ENCODE results near the gene PPFIA2. TPM values are rescaled to one million over a fixed set of nuclear protein-coding genes. Genes with fewer than 3 reads are reported as not detected.
"Not testable (repeated sequence)": the region's sequence is repeated elsewhere in the genome, so short reads cannot be mapped to it uniquely, and the experiment has no call there.

The PPFIA2 gene
- polyA plus RNA-seq, 1 donor (not counting 4 experiments of a cell fraction or from before 2014, with no cell fraction given), result not detected

- no peak overlapping the region for H2AFZ ChIP-seq (ENCODE audit: control insufficient read depth, low read length)
- H3K27me3 ChIP-seq (ENCODE audit: control insufficient read depth, extremely low read depth, insufficient read depth, low read length), result no peaks in the 10 kb centered on the region
- H3K79me2 ChIP-seq (ENCODE audit: control insufficient read depth, insufficient read depth, low read length), result no peaks in the 10 kb centered on the region
- no peaks in the 10 kb centered on the region for H3K9me1 ChIP-seq (ENCODE audit: control insufficient read depth, extremely low read depth, insufficient read depth, low read length)
- H3K4me2 ChIP-seq (ENCODE audit: control insufficient read depth, extremely low read depth, insufficient read depth, low read depth, low read length), result no peak overlapping the region
- dilution Hi-C loops (cut with MboI; ENCODE audit: extremely low pct_ligation_motif_present, low sequenced_read_pairs), result no loop called here
- FAIRE-seq (peak; percentile 90), DNase-seq (ENCODE audit: low read depth, low spot score) (peak; percentile 75)
- H3K27ac ChIP-seq (ENCODE audit: control insufficient read depth, insufficient read depth, low read length), result no peak overlapping the region
- H3K9me3 ChIP-seq (ENCODE audit: control insufficient read depth, low read depth, low read length), result no peaks in the 10 kb centered on the region
- TF ChIP-seq EZH2 (IDR thresholded peaks at IDR 0.05; ENCODE audit: low read length) (no peak), CTCF (optimal IDR thresholded peaks at IDR 0.05 in 1 of 3, IDR thresholded peaks at IDR 0.05 in 1 of 3, conservative IDR thresholded peaks at IDR 0.05 in 1 of 3; ENCODE audit: extremely low read depth in 1 of 3, insufficient read depth in 2 of 3, low read length in 3 of 3) (no peak)
- no peak overlapping the region for H3K4me3 ChIP-seq (ENCODE audit: control insufficient read depth in 2 of 3, extremely low read depth in 1 of 3, insufficient read depth in 2 of 3, low read depth in 1 of 3, low read length in 3 of 3)
- peaks cover 5% of the 10 kb centered on the region for H3K4me1 ChIP-seq (ENCODE audit: control insufficient read depth, extremely low read depth, insufficient read depth, low read length)
- no peak overlapping the region for H3K9ac ChIP-seq (ENCODE audit: control insufficient read depth, extremely low read depth, insufficient read depth, low read length)
- H3K36me3 ChIP-seq (ENCODE audit: control insufficient read depth in 2 of 2, extremely low read depth in 1 of 2, insufficient read depth in 2 of 2, low read length in 2 of 2), result no peaks in the 10 kb centered on the region
- H4K20me1 ChIP-seq (ENCODE audit: control insufficient read depth, extremely low read depth, insufficient read depth, low read length), result no peaks in the 10 kb centered on the region
Observed at GRCh38 chr12:81668475-81668874, 90.7 kb downstream of the PPFIA2 start.

- H3K36me3 ChIP-seq (ENCODE audit: control insufficient read depth in 2 of 2, extremely low read depth in 1 of 2, insufficient read depth in 2 of 2, low read length in 2 of 2); H3K4me3 ChIP-seq (ENCODE audit: control insufficient read depth in 2 of 3, extremely low read depth in 1 of 3, insufficient read depth in 2 of 3, low read depth in 1 of 3, low read length in 3 of 3); H3K79me2 ChIP-seq (ENCODE audit: control insufficient read depth, insufficient read depth, low read length); H3K9ac ChIP-seq (ENCODE audit: control insufficient read depth, extremely low read depth, insufficient read depth, low read length); H3K4me2 ChIP-seq (ENCODE audit: control insufficient read depth, extremely low read depth, insufficient read depth, low read depth, low read length); dilution Hi-C loops (cut with MboI; ENCODE audit: extremely low pct_ligation_motif_present, low sequenced_read_pairs); H3K27ac ChIP-seq (ENCODE audit: control insufficient read depth, insufficient read depth, low read length); FAIRE-seq; DNase-seq (ENCODE audit: low read depth, low spot score); H3K4me1 ChIP-seq (ENCODE audit: control insufficient read depth, extremely low read depth, insufficient read depth, low read length); H2AFZ ChIP-seq (ENCODE audit: control insufficient read depth, low read length); H4K20me1 ChIP-seq (ENCODE audit: control insufficient read depth, extremely low read depth, insufficient read depth, low read length); H3K9me3 ChIP-seq (ENCODE audit: control insufficient read depth, low read depth, low read length); H3K27me3 ChIP-seq (ENCODE audit: control insufficient read depth, extremely low read depth, insufficient read depth, low read length); H3K9me1 ChIP-seq (ENCODE audit: control insufficient read depth, extremely low read depth, insufficient read depth, low read length): not testable (repeated sequence)
Observed at GRCh38 chr12:81659310-81659709, 99.8 kb downstream of the PPFIA2 start.

GRCh38 chr12:81644503-81644902 is 114.6 kb downstream of the PPFIA2 start:
- no peak for DNase-seq (ENCODE audit: low read depth, low spot score)
- dilution Hi-C loops (cut with MboI; ENCODE audit: extremely low pct_ligation_motif_present, low sequenced_read_pairs), result no loop called here
- TF ChIP-seq EZH2 (IDR thresholded peaks at IDR 0.05; ENCODE audit: low read length), result no peak
- peak in 2 of 3 experiments; percentile 11 to 21 for TF ChIP-seq CTCF (optimal IDR thresholded peaks at IDR 0.05 in 1 of 3, IDR thresholded peaks at IDR 0.05 in 1 of 3, conservative IDR thresholded peaks at IDR 0.05 in 1 of 3; ENCODE audit: extremely low read depth in 1 of 3, insufficient read depth in 2 of 3, low read length in 3 of 3)
- Histone ChIP-seq H3K9me1 (ENCODE audit: control insufficient read depth, extremely low read depth, insufficient read depth, low read length) (no peaks in the 10 kb centered on the region), H3K4me3 (ENCODE audit: control insufficient read depth in 2 of 3, extremely low read depth in 1 of 3, insufficient read depth in 2 of 3, low read depth in 1 of 3, low read length in 3 of 3) (no peak overlapping the region), H3K27me3 (ENCODE audit: control insufficient read depth, extremely low read depth, insufficient read depth, low read length) (no peaks in the 10 kb centered on the region), H3K4me1 (ENCODE audit: control insufficient read depth, extremely low read depth, insufficient read depth, low read length) (no peaks in the 10 kb centered on the region), H3K79me2 (ENCODE audit: control insufficient read depth, insufficient read depth, low read length) (no peaks in the 10 kb centered on the region), H3K9ac (ENCODE audit: control insufficient read depth, extremely low read depth, insufficient read depth, low read length) (no peak overlapping the region), H3K27ac (ENCODE audit: control insufficient read depth, insufficient read depth, low read length) (no peak overlapping the region), H3K4me2 (ENCODE audit: control insufficient read depth, extremely low read depth, insufficient read depth, low read depth, low read length) (no peak overlapping the region), H4K20me1 (ENCODE audit: control insufficient read depth, extremely low read depth, insufficient read depth, low read length) (no peaks in the 10 kb centered on the region), H3K9me3 (ENCODE audit: control insufficient read depth, low read depth, low read length) (no peaks in the 10 kb centered on the region), H2AFZ (ENCODE audit: control insufficient read depth, low read length) (no peak overlapping the region), H3K36me3 (ENCODE audit: control insufficient read depth in 2 of 2, extremely low read depth in 1 of 2, insufficient read depth in 2 of 2, low read length in 2 of 2) (no peaks in the 10 kb centered on the region)
- FAIRE-seq, result no peak
